DMS153 treated with DMSO at 0.1 percent for 48 hours (cell line): ENCODE data around the gene ABHD3.
"Not testable (repeated sequence)": the region's sequence is repeated elsewhere in the genome, so short reads cannot be mapped to it uniquely, and the experiment has no call there.

Experiments used
- DNase-seq: peaks from one replicate; lab custom pipeline; 2025; ENCODE audit not compliant: unreplicated experiment; lab: John Stamatoyannopoulos, UW

The ABHD3 gene, protein sequence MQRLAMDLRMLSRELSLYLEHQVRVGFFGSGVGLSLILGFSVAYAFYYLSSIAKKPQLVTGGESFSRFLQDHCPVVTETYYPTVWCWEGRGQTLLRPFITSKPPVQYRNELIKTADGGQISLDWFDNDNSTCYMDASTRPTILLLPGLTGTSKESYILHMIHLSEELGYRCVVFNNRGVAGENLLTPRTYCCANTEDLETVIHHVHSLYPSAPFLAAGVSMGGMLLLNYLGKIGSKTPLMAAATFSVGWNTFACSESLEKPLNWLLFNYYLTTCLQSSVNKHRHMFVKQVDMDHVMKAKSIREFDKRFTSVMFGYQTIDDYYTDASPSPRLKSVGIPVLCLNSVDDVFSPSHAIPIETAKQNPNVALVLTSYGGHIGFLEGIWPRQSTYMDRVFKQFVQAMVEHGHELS

DNA sequence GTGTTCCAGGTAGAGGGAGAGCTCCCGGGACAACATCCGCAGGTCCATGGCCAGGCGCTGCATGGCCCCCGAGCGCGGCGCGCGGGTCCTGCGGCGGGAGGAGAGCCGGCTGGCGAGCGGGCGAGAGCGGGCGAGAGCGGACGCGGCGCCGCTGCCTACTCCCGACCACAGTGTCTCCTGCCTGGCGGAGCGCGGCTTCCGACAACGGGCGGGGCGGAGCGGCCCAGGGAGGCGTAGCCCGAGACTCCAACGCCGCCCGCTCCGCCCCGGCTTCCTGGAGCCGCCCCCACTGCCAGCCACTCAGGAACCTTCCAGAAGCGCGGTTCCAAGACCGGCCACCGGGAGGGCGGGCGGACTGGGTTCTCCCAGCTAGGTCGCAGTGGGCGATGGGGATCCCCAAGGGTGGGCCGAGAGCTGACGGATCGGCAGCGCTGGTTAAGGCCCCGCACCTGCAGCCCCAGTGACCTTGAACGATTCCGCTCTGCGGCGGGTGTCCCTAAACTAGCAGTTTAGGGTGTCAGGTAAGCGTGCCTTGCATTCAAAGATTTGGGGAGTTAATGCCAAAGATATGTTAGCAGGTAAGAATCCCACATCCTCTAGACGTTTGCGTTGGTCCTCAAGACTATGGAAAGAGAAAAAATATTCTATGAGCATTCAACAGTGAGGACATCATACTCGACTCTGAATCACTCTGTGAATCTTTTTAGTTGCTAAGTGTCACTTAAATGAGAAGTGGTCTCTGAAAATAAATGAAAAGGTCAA lies at the start of gene ABHD3:
Gene ABHD3 (minus strand): TSS at position 172 of the 762 bp plus-strand sequence. CDS start 109 bp downstream, at position 63.
- peak; percentile 86 for DNase-seq

DNA sequence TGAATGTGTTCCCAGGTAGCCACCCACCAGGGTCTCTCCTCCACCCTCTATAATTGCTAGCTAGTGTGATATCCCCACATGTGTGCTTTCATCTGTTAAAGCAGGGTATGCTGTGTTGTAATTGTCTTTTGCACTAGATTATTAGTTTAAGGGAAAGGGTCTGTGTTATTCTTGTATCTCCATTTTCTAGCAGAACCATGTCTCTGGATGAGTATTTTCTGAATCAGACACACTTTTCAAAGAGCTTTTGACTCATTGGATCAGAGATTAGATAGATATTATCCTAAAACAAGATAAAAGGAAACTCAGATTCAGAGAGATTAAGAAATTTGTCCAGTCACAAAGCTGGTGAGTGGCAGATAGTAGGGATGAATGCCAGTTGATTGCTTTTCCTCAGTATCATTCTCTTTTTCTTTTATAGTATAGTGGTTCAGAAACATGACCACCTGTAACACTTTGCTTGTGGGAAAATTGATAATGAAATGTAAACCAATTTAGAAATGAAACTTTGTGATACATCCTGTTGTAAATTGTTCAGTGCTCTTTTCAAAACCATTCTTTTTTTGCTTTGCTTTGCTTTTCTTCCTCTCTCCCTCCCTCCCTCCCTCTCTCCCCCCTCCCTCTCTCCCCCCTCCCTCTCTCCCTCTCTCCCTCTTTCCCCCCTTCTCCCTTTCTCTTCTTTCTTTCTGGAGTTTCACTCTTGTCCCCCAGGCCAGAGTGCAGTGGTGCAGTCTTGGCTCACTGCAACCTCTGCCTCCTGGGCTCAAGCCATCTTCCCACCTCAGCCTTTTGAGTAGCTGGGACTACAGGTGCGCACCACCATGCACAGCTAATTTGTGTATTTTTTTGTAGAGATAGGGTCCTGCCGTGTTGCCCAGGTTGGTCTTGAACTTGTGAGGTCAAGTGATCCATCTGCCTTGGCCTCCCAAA lies 43.5 kb upstream of the ABHD3 start:
- no peak for DNase-seq

DNA sequence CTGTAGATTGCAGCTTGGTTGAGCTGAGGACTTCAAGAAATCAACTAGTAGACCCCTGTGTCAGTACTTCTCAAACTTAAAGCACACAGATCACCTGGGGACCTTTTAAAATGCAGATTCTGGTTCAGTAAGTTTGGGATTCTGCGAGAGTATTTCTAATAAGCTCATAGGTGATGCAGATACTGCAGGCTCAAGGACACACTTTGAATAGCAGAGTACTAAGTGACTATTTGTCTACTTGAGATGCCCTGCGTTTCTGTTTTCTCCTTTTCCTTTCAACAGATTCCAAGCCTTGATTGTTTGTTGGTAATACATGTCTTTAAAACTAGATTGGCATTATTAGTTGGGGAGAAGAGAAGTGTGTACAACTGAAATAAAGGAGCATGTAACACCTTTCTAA lies 42.7 kb upstream of the ABHD3 start:
- DNase-seq, result no peak

DNA sequence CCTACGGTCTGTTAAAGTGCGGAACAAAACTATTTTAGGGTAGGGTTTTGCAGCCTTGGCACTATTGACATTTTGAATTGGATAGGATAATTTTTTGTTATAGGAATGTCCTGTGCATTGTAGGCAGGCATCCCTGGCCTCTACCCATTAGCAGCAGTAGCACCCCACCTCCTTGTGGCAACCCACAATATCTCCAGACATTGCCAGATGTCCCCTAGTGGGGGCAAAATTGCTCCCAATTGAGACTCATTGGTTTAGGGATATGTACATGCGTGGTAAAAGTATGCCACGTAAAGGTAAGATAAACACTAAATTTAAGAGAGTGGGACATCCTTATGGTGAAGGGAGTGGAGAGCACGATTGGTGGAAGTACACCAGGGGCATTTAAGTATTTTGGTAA lies 40.7 kb upstream of the ABHD3 start:
- DNase-seq, result no peak

DNA sequence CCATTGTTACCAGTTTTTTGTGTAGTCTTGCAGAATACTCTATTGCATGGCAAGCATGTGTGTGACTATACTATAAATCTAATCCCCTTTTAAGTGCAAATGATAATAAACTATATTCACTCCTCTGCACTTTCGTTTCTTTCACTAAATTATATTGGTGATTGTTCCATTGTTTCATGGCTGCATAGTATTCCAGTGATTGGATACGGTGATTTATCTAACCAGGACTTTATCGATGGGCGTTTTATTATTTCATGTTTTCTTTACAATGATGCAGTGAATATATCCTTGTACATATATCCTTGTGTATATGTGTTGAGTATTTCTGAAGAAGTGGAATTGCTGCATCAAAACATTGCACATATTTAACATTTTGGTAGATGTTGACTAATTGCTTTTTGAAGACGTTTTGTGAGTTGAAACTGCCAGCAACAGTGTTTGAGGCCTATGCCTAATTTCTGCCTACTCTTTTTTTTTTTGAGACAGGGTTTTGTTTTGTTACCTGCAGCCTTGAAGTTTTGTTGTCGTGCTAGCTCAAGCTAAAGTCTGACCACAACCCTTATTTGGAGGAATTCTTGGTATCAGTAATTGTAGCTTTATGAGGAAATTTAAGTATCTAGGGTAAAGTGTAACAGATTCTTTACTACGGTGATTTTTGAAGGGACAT lies 38.7 kb upstream of the ABHD3 start:
- no peak for DNase-seq

DNA sequence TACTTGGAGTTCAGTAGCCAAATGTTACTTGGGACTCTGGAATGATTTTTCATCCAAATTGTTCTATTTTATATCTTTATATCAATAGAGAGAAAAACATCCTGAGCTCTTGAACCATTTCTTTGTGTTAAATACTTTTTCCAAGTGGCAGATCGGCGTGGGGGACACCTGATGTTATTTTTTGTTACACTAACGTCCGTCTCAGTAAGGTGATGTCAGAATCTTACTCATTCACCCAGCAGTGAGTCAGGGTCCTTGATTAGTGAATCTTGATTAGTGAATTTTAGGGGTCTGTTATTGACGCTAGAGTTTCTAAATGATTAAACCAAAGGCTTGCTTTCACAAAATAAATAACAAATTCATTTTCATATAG lies 37.7 kb upstream of the ABHD3 start:
- DNase-seq, result no peak

DNA sequence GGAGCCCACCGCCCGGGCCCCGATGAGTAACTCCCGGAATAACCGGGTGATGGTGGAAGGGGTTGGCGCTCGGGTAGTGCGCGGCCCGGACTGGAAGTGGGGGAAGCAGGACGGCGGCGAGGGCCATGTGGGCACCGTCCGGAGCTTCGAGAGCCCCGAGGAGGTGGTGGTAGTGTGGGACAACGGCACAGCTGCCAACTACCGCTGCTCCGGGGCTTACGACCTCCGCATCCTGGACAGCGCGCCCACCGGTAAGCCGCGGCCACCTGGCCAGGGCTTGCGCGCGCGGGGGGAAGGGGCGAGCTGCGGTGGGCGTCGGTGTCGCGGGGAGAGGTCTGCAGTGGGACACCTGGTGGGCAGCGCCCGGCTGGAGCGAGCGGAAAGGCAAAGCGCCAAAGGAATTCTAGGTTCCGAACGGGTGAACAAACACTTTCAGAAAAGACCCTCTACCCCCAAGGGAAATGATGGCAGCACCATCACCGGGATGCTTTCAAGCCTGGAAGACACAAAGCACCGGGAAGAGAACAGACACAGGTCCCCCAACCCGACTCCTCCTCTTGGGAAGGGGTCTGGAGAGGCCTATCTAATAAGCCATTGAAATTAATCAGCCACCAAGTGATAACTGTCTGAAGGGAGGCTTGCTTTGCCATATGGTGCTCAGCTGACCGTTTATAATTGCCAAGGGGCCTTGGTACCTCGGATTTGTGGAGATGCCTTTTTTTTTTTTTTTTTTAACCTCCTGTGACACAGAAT lies 37.2 kb upstream of the ABHD3 start:
- no peak for DNase-seq

DNA sequence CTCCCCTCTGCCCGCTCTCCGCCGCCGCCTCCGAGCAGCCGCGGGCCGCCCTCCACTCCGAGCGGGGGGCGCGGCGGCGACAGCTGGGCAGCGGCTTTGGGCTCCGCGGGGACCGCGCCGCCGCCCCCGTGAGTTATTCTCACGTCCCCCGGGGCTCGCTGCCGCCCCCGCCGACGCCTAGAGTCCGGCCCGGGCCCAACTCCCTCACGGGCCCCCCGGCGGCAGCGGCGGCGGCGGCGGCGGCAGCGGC lies 36.7 kb upstream of the ABHD3 start:
- DNase-seq, result no peak

DNA sequence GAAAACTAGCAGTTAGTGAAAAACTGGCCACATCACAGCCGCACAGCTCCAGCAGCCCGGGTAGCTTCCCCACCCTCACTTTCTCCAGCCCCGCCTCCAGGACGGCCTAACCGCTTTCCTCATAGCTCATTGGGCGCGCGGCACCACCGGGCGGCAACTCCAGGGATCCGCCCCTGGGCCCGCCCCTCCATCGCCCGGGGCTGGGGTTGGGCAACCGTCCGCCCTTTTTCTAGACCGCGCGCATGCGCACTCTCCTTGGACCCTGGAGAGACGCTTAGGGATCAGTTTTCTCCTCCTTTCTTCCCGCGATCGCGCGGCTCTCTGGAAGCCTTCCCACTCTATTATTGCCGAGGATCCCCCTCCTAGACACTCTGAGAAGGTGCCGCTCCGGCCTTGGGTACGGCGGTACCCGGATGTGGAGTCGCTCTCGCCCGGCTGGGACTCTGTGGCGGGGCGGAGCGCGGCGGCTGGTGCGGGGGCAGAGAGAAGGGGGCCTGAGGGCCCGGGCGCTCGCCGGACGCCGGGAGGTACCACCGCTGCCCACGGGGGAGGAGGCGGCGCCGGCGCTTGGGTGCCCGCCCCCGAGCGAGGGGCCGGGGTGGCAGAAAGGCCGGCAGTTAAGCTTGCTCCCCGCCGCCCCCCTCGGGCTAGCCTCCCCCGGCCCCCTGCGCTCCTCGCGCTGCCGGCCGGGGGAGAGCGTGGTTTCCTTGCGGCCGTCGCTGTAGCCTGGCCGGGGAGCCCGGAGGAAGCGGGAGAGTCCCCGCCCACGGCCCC lies 36.2 kb upstream of the ABHD3 start, which contains the start of gene MIB1:
Gene MIB1 (plus strand): TSS at position 255 of the 774 bp plus-strand sequence. CDS start 792 bp downstream, outside the sequence.
- peak; percentile 95 for DNase-seq

DNA sequence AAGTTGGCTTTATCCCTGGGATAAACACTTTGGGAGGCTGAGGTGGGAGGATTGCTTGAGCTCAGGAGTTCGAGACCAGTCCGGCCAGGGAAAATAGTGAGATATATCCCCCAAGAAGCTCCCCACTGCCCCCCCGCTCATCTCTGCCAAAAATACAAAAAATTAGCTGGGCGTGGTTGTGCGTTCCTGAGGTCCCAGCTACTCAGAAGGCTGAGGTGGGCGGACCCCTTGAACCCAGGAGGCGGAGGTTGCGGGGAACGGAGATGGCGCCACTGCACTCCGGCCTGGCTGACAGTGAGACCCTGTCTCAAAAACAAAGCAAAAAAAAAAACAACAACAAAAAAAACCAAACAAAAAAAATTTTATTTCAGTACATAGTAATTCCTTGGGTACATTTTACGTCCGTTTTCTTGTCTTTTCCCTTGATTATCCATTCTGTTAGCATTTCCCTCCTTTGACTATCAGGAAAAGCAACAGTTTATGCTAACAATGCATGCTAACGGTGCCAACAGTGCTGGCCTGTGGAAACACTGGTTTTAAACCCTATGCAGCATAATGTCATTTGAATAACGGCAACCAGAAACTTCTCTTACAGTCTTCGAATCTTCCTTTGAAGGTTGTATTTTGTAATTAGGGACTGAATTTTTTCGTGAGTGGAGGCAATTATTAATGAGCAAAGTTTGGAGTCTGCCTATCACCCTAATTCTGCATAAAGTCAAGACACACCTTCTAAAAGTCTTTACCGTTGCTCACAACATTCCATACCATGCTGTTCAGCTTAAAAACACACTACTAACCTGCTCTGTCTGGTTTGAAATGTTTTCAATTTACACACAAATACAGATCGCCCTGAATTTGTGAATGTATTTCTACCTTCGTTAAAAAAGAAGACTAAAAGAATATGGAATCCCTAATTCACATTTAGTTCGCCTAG lies 35.3 kb upstream of the ABHD3 start:
- peak; percentile 52 for DNase-seq

DNA sequence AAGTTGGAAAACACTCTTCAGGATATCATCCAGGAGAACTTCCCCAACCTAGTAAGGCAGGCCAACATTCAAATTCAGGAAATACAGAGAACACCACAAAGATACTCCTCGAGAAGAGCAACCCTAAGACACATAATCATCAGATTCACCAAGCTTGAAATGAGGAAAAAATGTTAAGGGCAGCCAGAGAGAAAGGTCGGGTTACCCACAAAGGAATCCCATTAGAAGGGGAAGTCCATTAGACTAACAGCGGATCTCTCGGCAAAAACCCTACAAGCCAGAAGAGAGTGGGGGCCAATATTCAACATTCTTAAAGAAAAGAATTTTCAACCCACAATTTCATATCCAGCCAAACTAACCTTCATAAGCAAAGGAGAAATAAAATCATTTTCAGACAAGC lies 32.4 kb upstream of the ABHD3 start:
- DNase-seq, result not testable (repeated sequence)

DNA sequence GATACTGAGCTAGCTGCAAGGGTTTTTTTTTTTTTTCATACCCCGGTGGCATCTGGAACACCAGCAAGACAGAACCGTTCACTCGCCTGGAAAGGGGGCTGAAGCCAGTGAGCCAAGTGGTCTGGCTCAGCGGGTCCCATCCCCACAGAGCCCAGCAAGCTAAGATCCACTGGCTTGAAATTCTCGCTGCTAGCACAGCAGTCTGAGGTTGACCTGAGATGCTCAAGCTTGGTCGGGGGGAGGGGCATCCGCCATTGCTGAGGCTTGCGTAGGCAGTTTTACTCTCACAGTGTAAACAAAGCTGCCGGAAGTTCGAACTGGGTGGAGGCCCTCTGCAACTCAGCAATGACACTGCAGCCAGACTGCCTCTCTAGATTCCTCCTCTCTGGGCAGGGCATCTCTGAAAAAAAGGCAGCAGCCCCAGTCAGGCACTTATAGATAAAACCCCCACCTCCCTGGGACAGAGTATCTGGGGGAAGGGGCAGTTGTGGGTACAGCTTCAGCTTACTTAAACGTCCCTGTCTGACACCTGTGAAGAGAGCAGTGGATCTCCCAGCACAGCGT lies 31.0 kb upstream of the ABHD3 start:
- DNase-seq, result peak; percentile 4

DNA sequence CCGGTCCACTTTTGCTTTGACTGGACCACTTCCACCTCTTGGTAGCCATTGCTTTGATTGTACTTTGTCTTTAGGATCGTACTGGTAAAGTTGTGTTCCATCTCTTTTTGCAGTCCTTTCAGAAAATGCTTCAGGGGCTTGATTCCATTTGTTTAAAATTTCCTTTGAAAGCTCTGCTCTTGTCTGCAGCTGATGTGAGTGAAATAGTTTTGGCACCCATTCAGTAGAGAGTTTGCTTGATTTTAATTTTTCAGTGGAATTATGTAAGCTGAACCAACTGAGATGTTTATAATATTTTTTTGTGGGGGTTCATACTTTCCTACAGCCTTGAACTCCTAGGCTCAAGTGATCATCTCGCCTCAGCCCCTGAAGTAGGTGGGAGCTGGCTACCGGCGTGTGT lies 28.4 kb upstream of the ABHD3 start:
- no peak for DNase-seq

DNA sequence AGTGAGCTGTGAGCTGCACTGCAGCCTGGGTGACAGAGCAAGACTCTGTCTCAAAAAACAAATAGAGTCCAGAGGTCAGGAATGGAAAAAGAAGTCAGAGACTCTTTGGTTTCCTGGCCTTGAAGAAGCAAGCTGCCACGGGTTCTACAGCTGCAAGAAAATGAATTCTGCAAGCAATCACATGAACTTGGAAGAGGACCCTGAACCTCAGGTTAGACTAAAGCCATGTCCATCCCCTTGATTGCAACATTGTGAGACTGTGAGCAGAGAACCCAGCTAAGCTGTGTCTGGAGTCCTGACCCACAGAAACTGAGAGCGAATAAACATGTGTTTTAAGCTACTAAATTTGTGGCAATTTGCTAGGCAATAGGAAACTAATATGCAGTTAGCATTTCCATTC lies 23.1 kb upstream of the ABHD3 start:
- DNase-seq, result no peak

DNA sequence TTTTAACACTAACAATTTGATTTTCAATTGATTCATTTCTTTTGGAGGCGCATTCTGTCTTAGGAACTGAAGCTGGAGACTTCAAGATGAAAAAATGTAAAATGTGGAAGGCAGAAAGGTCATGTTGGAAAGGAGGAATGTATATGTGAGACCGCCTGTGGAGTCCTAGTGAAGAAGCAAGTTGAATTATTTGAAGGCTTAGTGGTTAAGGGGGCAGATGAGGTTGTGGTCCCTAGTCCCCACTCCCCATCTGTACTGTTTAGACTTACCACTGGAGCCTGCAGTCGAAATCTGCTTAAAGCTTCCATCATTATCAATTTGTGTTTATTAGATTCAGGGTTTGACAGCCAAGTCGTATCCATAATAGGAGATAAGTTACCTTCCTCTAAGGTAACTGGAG lies 20.6 kb upstream of the ABHD3 start:
- DNase-seq, result no peak

DNA sequence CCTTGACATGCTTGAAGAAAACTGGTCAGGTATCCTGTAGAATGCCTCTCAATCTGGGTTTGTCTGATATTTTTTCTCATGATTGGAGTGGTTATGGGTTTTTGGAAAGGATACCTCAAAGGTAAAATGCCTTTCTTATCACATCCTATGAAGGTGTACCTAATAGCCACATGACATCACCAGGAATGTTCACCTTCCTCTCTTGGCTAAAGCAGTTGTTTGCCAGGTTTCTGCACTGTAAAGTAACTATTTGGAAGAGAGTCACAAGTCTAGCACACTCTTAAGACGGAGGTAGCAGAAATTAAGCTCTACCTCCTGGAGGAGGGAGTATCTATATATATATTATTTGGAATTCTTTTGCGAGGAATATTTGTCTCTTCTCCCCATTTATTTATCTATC lies 18.1 kb upstream of the ABHD3 start:
- no peak for DNase-seq

DNA sequence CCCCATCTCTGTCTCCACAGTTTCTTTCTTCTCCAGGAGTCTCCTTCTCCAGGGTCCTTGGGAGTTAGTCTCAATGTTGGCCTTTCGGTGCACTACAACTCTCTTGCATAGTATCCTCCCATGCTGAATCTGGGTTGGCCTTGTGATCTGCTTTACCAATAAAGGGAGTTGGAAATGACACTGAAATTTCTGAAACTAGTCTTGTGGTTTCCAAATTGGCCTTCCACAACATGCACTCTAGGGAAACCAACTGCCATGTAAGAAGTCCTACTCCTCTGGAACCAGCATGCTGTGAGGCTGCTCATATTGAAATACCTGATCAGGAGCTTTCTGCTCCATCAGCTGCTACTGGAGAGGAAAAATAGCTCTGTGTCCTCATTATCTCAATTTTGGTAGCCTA lies 9.9 kb upstream of the ABHD3 start:
- no peak for DNase-seq

DNA sequence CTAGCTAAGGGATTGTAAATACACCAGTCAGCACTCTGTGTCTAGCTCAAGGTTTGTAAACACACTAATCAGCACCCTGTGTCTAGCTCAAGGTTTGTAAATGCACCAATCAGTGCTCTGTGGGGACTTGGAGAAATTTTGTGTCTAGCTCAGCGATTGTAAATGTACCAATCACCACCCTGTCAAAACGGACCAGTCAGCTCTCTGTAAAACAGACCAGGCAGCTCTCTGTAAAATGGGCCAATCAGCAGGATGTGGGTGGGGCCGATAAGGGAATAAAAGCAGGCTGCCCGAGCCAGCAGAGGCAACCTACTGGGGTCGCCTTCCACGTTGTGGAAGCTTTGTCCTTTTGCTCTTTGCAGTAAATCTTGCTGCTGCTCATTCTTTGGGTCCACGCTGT lies 2.6 kb upstream of the ABHD3 start:
- not testable (repeated sequence) for DNase-seq
